ENCODE results near the gene CBY3. TPM values are rescaled to one million over a fixed set of nuclear protein-coding genes. Genes with fewer than 3 reads are reported as not detected.
"Not testable (repeated sequence)": the region's sequence is repeated elsewhere in the genome, so short reads cannot be mapped to it uniquely, and the experiment has no call there.

CBY3 gene
- total and polyA plus RNA-seq, 2 donors = 0.11 TPM; not detected in 1

DNA sequence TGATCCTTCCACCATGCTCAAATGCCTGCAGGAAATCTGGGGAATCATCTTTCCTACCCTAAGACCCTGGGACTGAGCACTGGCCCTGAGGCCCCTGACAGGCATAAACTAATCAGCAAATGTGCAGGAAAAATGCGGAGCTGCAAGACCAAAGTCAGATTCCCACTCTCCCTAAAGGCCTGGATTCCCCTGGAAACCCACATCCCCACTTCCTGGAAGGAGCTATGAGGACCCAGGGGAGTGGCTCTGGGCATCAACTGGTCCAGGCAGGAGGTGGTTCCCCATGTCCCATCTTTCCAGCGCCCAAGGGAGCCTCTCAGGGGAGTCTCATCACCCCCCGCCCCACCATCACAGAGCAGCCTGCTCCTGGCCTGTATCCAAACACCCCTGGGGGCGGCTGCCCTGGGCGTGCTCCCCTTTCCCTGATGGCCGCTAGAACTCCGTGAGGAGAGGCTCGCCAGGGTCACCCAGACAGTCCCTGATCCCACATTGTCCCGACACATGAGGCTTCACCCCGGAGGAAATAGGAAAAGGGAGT, 31.6 kb downstream of the CBY3 start:
- not testable (repeated sequence) for H3K4me1 ChIP-seq (ENCODE audit: insufficient read depth); H3K27ac ChIP-seq (ENCODE audit: low read depth); H3K36me3 ChIP-seq (ENCODE audit: insufficient read depth); DNase-seq (ENCODE audit: extremely low spot score); H3K4me3 ChIP-seq (ENCODE audit: low read depth, low read length)
- WGBS = 77% methylated on average over 10 of the region's 10 CpGs

DNA sequence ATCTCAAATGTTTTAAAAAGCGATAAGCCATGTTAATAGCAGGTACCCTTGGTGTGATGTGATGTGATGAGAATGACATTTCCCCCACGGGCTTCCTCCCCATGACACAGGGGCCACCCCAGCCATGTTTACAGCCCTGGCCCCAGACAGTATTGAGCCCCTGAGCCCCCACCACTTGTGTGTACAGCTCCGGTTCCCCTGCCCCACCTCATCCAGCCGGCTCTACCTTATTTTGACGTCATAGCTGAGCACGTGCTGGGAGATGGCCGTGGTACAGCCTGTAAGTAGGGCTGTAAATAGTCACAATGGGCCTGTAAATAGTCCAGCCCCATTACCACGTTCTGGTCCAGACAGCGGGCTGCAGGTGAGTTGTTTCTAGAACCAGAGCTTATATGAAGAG, 32.4 kb downstream of the CBY3 start:
- H3K4me3 ChIP-seq (ENCODE audit: low read depth, low read length) = no peak overlapping the region
- no peaks in the 10 kb centered on the region for H3K36me3 ChIP-seq (ENCODE audit: insufficient read depth)
- 68% methylated on average over 9 of the region's 9 CpGs for WGBS

DNA sequence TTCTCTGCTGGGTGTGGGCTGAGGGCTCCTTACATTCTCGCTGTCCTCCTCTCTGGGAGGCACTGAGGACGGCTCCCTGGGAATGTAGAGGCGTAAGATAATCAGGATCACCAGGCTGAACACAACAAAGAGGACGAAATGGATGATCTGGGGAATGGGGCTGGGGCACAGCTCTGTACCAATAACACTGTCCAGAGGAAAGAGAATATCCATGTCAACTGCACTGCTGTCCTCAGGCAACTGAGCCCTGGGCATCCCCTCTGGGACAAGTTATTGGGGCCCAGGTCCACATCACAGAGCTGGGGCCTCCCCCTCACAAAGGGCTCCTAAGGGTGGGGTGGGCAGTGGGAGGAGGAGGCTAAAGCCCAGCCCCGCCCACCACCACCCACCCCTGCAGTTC, 36.1 kb downstream of the CBY3 start:
- H3K4me3 ChIP-seq (ENCODE audit: low read depth, low read length) = not testable (repeated sequence)
- WGBS = 69% methylated on average over 5 of the region's 5 CpGs

More for the DNA sequence above, 32.4 kb downstream of the CBY3 start:
- H3K27ac ChIP-seq (ENCODE audit: low read depth) = no peak overlapping the region
- no peaks in the 10 kb centered on the region for H3K4me1 ChIP-seq (ENCODE audit: insufficient read depth)
- DNase-seq (ENCODE audit: extremely low spot score) = no peak

DNA sequence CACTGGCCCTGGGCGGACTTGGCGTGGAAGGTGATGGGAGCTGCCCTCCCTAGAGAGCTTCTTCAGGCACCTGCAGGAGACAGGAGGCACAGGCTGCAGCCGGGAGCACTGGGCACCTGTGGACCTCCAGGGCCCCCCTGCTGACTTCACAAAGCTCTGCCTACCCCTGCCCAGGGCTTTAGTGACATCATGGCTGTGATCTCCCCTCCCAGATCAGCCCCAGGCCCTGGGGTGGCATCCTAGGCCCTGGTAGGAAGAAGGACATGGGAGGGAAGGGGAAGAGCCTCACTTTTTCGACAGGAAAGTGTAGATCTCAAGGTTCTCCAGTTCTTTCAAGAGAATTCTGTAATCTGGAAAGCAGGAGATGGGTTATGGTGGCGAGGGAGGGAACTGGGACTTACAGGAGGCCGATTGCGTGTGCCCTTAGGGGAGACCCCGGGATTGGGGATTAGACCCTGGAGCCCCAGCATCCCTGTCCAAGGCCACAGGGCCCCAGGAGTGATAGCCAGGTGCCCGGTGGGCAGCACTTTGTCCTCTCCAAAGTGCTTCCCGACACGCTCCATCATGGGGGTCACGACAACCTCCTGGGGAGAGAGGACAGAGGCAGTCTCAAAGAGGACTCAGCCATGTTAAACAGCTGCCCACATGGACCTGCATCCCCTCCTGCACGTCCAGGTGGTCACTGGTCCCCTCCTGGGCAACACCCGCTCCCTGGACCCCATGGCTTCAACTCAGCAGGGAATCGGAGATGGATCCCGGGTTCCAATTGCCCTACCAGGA, 37.5 kb downstream of the CBY3 start:
- H3K27ac ChIP-seq (ENCODE audit: low read depth); DNase-seq (ENCODE audit: extremely low spot score); H3K4me1 ChIP-seq (ENCODE audit: insufficient read depth); H3K4me3 ChIP-seq (ENCODE audit: low read depth, low read length); H3K36me3 ChIP-seq (ENCODE audit: insufficient read depth): not testable (repeated sequence)
- 86% methylated on average over 16 of the region's 16 CpGs for WGBS

More for the DNA sequence above, 36.1 kb downstream of the CBY3 start:
- not testable (repeated sequence) for H3K27ac ChIP-seq (ENCODE audit: low read depth); DNase-seq (ENCODE audit: extremely low spot score); H3K36me3 ChIP-seq (ENCODE audit: insufficient read depth); H3K4me1 ChIP-seq (ENCODE audit: insufficient read depth)

DNA sequence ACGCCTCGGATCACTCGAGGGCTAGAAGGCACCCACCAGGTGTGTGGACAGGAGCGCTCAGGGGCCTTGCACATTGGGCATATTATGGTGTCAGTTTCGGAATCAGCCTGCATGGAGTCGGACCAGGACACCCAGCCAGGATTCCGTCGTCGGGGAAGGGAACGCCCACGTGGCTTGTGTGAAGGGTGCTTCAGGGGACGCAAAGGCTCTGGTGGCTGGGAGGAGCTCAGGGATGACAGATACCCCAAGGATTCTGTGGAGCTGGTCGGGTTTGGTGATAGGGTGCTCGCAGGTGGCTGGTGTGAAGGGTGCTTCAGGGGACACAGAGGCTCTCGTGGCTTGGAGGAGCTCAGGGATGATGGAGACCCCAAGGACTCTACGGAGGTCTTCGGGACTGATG, 38.2 kb downstream of the CBY3 start:
- not testable (repeated sequence) for H3K36me3 ChIP-seq (ENCODE audit: insufficient read depth); DNase-seq (ENCODE audit: extremely low spot score); H3K27ac ChIP-seq (ENCODE audit: low read depth); H3K4me3 ChIP-seq (ENCODE audit: low read depth, low read length); H3K4me1 ChIP-seq (ENCODE audit: insufficient read depth)
- WGBS = 85% methylated on average over 16 of the region's 17 CpGs

DNA sequence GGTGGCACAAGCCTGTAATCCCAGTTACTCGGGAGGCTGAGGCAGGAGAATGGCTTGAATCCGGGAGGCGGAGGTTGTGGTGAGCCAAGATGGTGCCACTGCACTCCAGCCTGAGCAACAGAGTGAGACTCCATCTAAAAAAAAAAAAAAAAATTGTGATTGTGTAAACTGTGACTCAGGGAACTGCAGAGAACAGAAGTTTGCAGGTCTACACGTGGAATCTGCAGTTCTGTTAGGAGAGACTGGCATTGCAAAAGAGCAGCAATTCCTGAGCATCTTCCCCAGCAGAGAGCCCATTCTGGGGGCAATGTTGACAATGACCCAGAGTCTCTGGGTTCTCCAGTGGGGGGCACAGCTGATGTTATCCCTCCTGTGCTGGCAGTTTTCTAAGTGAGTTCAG, 39.1 kb downstream of the CBY3 start:
- DNase-seq (ENCODE audit: extremely low spot score); H3K36me3 ChIP-seq (ENCODE audit: insufficient read depth); H3K27ac ChIP-seq (ENCODE audit: low read depth); H3K4me3 ChIP-seq (ENCODE audit: low read depth, low read length); H3K4me1 ChIP-seq (ENCODE audit: insufficient read depth): not testable (repeated sequence)
- WGBS = no CpG with 5 or more reads among the region's 4 CpGs

DNA sequence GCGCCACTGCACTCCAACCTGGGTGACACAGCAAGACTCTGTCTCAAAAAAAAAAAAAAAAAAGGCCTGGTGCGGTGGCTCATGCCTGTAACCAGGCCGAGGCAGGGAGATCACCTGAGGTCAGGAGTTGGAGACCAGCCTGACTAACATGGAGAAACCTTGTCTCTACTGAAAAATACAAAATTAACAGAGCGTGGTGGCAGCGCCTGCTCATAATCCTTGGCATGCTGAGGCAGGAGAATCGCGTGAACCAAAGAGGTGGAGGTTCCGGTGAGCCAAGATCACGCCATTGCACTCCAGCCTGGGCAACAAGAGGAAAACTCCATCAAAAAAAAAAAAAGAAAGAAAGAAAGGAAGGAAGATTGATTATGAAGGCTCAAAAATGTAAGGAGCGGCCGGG, 41.5 kb downstream of the CBY3 start:
- DNase-seq (ENCODE audit: extremely low spot score); H3K4me1 ChIP-seq (ENCODE audit: insufficient read depth); H3K4me3 ChIP-seq (ENCODE audit: low read depth, low read length); H3K27ac ChIP-seq (ENCODE audit: low read depth); H3K36me3 ChIP-seq (ENCODE audit: insufficient read depth): not testable (repeated sequence)
- 92% methylated on average over 11 of the region's 11 CpGs for WGBS

DNA sequence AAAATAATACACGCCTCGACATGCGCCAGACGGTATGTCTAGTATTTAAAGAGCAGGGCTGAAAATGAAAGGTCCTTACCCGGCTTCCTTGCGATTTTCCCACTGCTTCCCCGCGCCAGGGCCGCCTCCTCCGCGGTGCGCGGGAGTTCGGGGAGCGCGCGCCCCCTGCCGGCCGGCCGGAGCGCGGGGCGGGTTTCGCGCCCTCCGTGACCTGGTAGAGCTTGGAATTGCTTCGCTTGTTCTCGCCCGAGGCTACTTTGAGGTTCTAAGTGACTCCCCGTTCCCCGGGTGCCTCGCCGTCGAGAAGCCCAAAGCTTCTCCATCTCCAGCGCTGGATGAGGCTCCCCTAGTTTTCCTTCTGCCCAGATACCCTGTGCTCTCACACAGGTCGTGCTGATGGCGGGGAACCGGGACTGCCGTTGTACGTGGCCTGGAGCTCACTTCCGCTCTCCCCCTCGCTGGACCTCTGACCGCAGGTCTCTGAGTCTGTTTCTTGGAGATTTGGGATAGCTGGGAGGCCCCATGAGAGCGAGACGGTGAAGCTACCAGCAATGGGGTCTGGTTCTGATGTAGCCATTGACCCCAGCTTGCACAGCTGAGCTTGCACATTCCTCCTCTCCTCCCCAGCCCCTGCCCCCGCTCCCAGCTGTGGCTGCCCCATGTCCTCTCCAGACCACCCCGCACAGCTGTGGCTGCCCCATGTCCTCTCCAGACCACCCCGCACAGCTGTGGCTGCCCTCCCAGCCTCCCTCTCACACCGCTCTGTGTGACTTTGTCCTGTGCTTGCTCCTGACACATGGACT, 46.3 kb downstream of the CBY3 start:
- H3K27ac ChIP-seq (ENCODE audit: low read depth); H3K36me3 ChIP-seq (ENCODE audit: insufficient read depth); DNase-seq (ENCODE audit: extremely low spot score); H3K4me3 ChIP-seq (ENCODE audit: low read depth, low read length); H3K4me1 ChIP-seq (ENCODE audit: insufficient read depth): not testable (repeated sequence)
- 8% methylated on average over 9 of the region's 49 CpGs for WGBS

DNA sequence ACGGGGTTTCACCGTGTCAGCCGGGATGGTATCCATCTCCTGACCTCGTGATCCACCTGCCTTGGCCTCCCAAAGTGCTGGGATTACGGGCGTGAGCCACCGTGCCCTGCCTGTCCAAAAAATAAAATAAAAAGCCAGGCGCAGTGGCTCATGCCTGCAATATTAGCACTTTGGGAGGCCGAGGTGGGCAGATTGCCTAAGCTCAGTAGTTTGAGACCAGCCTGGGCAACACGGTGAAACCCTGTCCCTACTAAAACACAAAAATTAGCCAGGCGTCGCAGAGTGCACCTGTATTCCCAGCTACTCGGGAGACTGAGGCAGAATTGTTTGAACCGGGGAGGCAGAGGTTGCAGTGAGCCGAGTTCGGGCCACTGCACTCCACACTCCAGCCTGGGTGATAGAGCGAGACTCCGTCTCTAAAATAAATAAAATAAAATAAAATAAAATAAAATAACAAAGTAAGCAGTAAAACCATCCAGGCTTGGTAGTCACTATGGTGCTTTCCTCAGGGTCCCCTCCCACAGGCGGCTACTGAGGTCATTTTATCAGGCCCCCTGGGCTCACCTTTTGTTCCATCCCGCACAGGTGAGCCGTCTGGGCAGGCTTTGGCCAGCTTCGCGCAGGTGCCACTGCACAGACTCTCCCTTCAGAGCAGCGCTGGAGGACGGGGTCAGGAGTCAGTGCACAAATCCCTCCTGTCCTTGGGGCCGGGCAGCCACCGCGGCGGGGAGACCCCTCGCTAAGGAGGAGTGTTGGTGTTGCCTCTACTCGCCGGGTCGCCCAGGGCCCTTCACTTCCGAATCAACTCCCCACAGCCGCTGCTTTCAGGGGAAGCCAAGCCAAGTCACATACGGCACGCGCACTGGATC, 47.1 kb downstream of the CBY3 start:
- H3K36me3 ChIP-seq (ENCODE audit: insufficient read depth); H3K27ac ChIP-seq (ENCODE audit: low read depth); H3K4me1 ChIP-seq (ENCODE audit: insufficient read depth); DNase-seq (ENCODE audit: extremely low spot score): not testable (repeated sequence)
- peak overlapping the region; percentile 28 for H3K4me3 ChIP-seq (ENCODE audit: low read depth, low read length)
- 73% methylated on average over 19 of the region's 38 CpGs for WGBS

Small RNA genes lying within 50 kb of the gene (small RNA-seq; reads per million reads assigned to genes)
- not detected for gene RF00017

Other genes starting within 250 kb of the CBY3 start
- gene RUFY1, start 130.5 kb downstream of the CBY3 start, total RNA-seq = 38.0 TPM
- 39.7 TPM for gene RUFY1, start 130.5 kb downstream of the CBY3 start, polyA plus RNA-seq
- 1,016 TPM for gene HNRNPH1, start 57.4 kb downstream of the CBY3 start, total RNA-seq
- 241 TPM for gene HNRNPH1, start 57.4 kb downstream of the CBY3 start, polyA plus RNA-seq
- gene CANX, start 17.9 kb upstream of the CBY3 start, total RNA-seq = 422 TPM
- 195 TPM for gene CANX, start 17.9 kb upstream of the CBY3 start, polyA plus RNA-seq
- 14.4 TPM for gene MAML1, start 51.8 kb upstream of the CBY3 start, total RNA-seq
- gene MAML1, start 51.8 kb upstream of the CBY3 start, polyA plus RNA-seq = 19.8 TPM
- gene LTC4S, start 113.0 kb upstream of the CBY3 start, total RNA-seq = 1.8 TPM
- 12.8 TPM for gene LTC4S, start 113.0 kb upstream of the CBY3 start, polyA plus RNA-seq
- gene MGAT4B, start 125.8 kb upstream of the CBY3 start, total RNA-seq = 38.9 TPM
- 64.6 TPM for gene MGAT4B, start 125.8 kb upstream of the CBY3 start, polyA plus RNA-seq
- 79.3 TPM for gene SQSTM1, start 139.9 kb upstream of the CBY3 start, total RNA-seq
- 426 TPM for gene SQSTM1, start 139.9 kb upstream of the CBY3 start, polyA plus RNA-seq
- gene MRNIP, start 177.8 kb upstream of the CBY3 start, total RNA-seq = 30.5 TPM
- gene MRNIP, start 177.8 kb upstream of the CBY3 start, polyA plus RNA-seq = 41.1 TPM
- gene TBC1D9B, start 226.9 kb upstream of the CBY3 start, total RNA-seq = 46.4 TPM
- 74.1 TPM for gene TBC1D9B, start 226.9 kb upstream of the CBY3 start, polyA plus RNA-seq

Measured in urinary bladder (tissue), 4 donors.